ENCODE data around the gene RANBP10.
"Not testable (repeated sequence)": the region's sequence is repeated elsewhere in the genome, so short reads cannot be mapped to it uniquely, and the experiment has no call there.

The RANBP10 gene

DNA sequence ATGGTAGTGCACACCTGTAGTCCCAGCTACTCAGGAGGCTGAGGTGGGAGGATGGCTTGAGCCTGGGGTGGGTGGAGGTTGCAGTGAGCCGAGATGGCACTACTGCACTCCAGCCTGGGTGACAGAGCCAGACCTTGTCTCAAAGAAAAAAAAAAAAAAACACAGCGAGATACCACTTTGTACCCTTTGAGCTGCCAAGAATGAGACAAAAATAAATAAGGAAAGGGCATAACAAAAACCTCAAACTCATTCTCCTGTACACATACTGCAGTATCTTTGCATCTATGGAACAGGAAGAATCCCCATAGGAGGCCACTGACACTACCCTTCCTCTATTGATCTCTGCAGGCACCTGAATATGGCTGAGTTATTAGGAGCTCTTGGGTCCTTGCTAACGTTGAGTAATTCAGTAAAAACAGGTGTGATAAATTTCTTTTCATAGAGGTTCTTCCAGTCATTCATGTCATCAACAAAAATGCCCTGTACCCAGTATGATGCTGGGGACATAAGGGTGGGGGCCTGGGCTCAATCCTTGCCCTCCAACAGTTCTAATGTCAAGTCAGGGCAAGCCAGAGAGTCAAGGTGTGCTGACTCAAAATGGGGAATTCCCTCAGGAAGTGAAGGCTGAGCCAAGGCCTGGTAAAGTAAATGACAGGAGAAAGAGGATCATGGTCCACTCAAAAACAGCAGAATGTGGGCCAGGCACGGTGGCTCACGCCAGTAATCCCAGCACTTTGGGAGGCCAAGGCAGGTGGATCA lies 26.9 kb downstream of the RANBP10 start:
- no peak for DNase-seq (ENCODE audit: low spot score)

DNA sequence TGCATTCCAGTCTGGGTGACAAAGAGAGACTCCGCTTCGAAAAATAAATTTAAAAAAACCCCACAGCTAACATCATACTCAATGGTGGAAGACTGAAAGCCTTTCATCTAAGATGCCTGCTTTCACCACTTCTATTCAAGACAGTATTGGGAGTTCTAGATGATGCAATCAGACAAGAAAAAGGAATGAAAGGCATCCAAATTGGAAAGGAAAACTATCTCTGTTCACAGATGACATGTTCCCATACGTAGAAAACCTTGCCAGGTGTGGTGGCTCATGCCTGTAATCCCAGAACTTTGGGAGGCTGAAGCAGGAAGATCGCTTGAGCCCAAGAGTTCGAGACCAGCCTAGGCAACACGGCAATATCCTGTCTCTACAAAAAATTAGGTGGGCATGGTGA lies 31.1 kb downstream of the RANBP10 start:
- DNase-seq (ENCODE audit: low spot score): no peak

DNA sequence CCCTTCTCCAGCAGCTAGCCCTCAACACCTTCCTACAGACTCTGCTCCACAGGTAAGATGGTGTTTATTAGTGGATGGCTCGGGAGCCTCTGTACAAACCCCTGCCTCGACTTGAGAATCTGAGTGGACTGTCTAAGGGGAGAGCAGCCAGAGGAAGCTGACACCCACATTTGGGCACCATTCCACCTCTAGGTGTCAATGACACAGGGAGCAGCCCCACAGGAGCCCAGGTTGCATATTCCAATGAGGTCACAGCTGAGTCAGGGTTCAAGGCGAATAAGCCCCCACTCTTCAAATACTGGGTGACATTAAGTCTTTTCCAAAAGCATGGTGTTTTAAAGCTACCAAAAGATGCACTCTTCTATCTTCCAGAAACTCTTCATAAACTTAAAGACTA lies 31.9 kb downstream of the RANBP10 start:
- no peak for DNase-seq (ENCODE audit: low spot score)

DNA sequence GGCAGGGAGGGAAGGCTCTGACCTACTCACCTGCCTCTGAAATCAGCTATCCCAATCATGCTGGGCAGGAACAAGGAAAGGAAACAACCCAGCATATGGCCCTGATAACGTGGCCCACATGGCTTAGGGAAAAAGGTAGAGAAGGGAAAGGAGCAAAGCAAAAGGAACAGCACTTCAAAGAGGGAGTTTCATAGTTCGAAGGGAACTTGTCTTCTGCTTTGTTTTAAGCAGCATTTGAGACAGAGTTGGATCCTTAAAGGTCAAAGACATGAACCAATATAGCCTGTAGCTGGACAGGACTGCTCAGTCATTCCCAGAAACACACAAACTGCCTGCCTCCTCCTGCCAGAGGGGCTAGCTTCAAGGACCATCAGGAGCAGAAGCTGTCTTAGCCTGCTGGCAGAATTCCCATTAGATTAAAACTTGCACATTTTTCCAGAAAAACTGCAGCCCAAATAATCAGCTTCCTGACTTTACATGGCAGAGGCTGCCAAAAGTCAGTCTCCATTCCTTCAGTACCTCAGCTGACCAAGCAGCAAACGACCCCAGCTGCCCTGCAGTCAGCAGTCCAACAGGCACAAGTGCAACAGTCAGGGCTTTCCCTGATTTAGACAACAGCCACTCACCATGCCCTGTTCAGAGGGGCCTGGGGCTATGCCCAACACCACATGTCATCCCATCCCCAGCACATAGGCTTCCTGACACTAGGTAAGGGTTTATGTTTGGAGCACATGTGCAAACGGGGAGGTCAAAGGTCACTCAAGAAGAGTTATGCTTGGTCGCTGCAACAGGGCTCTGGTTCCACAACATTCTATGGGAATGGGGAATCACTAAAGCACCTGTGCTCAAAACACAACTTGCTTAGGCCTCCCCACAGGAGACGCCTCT lies 32.5 kb downstream of the RANBP10 start:
- DNase-seq (ENCODE audit: low spot score): no peak

DNA sequence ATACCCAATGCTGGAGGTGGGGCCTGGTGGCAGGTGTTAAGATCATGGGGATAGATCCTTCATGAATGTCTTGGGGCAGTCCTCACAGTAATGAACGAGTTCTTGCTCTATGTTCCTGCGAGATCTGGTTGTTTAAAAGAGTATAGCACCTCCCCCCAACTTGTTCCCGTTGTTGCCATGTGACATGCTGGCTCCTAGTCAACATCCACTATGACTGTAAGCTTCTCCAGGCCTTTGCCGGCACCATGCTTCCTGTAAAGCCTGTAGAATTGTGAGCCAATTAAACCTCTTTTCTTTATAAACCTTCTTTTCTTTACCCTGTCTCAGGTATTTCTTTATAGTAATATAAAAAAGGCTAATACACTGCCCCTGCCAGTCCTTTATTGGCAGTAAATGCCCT lies 33.3 kb downstream of the RANBP10 start:
- DNase-seq (ENCODE audit: low spot score): no peak

DNA sequence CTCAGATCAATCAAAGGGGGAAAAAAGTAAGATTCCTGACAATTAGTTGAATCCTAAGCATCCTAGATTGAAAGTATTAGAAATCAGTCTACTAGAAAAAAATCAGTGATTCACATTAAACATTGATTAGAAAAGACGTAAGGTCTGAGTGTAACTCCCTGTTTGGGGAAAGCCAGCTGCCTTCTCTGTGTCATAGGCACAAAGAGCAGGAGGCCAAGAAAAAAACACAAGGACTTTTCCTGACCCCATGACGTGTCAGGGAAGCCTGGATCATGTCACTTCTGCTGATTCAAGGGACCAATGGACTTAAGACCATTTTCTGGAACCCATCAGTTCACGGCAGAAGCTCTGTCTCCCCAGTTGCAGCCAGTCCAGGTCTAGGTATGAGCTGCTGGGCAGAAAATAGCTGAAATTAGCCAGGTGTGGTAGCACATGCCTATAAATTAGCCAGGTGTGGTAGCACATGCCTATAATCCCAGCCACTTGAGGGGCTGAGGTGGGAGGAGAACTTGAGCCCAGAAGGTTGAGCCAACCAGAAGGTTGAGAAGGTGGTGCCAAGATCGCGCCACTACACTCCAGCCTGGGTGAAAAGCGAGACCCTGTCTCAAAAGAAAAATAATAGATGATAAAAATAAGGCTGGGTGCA lies 35.9 kb downstream of the RANBP10 start:
- DNase-seq (ENCODE audit: low spot score): no peak

DNA sequence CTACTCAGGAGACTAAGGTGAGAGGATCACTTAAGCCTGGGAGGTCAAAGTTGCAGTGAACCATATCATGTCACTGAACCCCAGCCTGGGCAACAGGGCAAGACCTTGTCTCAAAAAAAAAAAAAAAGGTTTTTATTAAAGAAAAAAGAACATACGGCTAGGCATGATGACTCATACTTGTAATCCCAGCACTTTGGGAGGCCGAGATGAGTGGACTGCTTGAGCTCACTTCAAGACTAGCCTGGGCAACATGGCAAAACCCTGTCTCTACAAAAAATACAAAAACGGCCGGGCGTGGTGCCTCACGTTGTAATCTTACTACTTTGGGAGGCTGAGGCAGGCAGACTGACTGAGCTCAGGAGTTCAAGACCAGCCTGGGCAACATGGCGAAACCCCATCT lies 38.4 kb downstream of the RANBP10 start:
- peak; percentile 46 for DNase-seq (ENCODE audit: low spot score)

DNA sequence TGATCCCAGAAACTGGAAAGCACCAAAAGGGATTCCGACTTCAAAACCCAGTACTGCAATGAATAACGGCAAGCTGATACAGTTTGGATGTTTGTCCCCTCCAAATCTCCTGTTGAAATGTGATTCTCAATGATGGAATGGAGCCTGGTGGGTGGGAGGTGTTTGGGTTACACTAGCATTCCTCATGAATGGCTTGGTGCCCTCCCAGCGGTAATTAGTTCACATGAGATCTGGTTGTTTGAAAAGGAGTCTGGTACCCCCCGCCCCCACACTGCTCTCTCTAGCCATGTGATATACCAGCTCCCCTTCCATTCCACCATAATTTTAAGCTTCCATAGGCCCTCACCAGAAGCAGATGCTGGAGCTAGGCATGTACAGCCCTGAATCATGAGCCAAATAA lies 40.1 kb downstream of the RANBP10 start:
- no peak for DNase-seq (ENCODE audit: low spot score)

DNA sequence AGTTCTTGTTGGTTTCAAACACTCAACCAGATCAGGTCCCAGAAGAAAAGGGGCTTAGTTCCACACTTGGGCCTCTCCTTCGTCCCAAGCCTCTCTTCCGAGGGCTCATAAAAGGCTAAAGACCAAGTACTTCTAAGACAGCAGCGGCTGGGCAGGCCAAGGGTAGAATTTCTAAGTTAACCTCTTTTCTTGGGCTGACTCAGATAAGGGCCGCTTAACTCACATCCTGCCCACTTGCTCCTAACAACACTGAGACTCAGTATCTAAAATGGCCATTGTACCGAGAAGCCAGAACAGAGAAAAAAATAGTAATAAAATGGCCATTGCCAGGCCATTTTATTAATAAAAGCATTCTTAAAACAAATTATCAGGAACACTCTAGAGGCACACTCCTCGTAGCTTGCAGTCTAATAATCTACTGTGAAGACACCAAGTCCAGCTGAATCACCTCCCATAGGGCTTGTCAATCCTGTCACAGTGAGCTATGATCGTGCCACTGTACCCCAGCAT lies 42.1 kb downstream of the RANBP10 start:
- peak; percentile 56 for DNase-seq (ENCODE audit: low spot score)

DNA sequence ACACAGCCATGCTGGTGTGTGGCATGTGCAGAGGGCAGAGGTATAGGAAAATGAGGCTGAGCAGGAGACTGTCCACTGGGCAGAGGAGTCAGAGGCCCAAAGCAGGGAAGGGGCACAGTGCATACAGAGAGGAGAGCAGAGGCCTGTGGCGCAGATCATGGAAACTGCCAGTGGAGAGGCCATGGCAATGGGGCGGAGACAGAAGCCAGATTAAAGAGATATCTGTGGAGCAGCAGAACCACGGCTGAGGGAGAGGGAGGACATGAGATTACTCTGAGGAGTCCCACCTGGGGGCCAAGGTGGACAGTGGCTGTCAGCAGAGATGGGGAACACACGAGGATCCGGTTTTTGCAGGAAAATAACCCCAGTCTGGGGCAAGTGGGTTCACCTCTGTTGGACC lies 43.3 kb downstream of the RANBP10 start:
- DNase-seq (ENCODE audit: low spot score): peak; percentile 62

DNA sequence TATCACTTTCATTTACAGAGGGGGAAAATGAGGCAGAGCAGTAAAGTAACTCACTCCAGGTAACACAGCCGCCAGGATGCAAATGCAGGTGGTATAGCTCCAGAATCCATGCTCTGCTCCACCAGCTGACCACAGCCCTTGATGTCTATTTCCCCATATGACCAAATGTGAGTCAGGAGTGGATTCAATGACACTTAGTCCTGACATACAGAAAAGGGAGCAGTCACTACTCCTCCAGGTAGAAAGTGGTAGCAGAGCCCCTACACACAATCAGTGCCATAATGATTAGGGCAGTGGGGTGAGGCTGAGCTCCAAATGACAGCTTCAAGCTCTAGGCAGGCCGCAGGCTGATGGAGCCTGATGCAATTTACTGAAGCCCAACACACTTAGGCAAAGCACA lies 44.0 kb downstream of the RANBP10 start:
- DNase-seq (ENCODE audit: low spot score): no peak

DNA sequence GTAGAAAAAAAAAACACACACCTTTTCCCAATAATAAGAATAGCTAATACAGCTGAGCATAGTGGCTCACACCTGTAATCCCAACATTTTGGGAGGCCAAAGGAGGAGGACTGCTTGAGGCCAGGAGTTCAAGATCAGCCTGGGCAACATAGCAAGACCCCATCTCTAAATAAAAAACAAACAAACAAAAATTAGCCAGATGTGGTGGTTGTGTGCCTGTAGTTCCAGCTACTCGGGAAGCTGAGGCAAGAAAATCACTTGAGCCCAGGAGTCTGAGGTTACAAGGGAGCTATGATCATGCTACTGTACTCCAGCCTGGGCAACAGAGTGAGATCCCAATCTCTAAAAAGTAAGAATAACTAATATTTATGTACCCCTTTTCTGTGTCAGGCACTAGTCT lies 44.4 kb downstream of the RANBP10 start:
- no peak for DNase-seq (ENCODE audit: low spot score)

DNA sequence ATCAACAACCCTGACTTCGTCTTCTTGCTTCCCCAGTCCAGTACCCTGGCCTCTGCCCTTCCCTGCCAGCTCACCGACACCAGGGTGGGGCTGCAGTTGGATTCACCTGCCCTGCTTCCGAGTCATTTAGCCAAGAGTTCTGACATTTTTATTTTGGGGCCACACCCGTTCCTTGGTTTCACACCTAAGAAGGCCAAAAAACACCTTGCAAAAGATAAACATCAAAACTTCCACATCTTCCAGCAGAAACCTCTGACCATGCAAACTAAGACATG lies 45.5 kb downstream of the RANBP10 start:
- DNase-seq (ENCODE audit: low spot score): no peak

DNA sequence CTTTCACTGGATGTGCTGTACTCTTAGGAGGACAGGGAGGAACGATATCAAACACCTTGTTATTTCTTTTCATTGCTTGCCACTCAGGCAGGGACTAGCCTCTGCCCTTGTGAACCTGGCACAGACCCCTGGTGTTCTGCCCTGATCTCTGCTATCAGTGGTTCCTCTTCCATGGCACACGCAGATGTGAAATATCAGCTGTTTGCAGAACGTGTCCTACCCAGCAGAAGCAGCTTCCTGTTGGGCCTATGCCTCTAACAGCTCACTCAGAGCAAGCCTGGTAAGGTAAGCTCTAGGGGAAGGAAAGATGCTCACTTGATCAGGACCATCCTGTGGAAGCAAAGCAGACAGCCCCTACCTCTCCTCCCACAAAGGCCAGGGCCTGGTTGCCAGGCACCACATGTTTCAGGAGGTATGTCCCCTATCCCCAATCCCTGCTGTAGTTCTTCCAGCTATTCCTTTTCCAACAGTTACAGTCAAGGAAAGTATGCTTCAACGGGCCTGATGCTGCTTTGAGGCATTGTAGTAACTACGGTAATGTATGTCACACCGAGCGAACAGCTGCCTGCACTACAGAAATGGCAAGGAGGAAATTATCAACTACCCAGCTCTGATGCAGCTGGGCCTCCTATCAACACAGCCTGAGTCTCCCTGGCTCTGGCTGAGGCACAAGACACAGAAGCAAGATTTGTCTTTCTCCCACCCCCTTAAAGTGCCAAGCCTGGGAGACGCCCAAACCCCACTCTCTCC lies 46.0 kb downstream of the RANBP10 start:
- DNase-seq (ENCODE audit: low spot score): peak; percentile 93

DNA sequence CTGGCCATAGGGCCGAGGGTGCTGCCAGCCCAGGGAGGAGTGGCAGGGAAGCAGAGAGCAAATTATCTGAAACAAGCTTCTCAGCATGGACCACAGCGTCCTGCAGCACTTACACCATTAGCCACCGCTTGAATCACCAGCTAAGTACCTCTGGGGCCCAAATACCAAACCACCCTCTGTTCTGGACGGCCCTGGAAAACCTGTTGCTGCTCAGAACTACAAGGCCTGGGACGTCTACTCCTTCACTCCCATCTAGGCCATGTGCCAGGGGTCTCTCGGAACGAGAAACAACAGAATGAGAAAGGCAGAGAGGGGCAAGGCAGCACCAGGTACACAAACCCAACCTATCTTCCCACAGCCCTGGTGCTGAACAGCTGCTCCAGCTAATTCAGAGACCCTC lies 47.4 kb downstream of the RANBP10 start:
- no peak for DNase-seq (ENCODE audit: low spot score)

DNA sequence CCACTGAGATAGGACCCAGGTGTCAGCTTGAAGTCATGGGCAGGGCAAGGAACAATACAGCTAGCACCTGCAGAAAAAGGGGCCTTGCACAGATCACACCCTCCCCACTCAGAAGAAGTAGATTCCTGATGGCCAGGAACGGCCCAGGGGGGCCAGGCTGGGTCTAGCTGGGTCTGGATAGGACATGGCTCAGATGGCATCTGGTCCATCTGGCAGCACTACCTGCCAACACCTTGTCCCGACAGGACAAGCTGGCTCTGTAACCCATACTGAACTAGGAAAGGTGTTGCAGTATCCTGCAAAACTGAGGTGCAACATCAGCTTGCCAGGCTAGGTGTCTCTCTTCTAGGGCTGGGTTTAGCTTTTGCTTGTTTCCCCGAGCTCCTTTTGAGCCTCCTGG lies 48.4 kb downstream of the RANBP10 start:
- DNase-seq (ENCODE audit: low spot score): no peak

DNA sequence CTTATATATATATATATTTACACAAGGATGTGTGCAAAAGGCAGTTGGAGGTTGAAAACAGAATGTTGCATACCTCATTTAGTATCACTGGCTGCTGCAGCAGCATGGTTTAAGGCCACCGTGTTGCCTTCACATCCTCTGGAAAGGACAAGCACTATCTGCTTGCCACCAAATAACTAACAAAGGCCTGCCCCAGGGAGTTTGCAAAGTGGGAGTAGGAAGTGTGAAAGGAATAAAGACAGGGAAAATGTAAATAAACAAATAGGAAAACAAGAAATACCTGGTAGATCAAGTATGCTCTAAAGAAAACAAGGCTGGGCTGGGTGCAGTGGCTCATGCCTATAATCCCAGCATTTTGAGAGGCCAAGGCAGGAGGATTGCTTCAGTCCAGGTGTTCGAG lies 53.7 kb downstream of the RANBP10 start:
- no peak for DNase-seq (ENCODE audit: low spot score)

DNA sequence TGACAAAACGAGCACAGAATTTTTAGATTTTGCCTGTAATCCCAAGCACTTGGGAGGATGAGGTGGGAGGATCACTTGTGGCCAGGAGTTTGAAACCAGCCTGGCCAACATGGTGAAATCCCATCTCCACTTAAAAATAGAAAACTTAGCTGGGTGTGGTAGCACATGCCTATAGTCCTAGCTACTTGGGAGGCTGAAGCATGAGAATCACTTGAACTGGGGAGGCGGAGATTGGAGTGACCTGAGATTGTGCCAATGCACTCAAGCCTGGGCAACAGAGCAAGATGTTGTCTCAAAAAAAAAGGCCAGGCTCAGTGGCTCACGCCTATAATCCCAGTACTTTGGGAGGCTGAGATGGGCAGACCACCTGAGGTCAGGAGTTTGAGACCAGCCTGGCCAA lies 55.0 kb downstream of the RANBP10 start:
- not testable (repeated sequence) for DNase-seq (ENCODE audit: low spot score)

DNA sequence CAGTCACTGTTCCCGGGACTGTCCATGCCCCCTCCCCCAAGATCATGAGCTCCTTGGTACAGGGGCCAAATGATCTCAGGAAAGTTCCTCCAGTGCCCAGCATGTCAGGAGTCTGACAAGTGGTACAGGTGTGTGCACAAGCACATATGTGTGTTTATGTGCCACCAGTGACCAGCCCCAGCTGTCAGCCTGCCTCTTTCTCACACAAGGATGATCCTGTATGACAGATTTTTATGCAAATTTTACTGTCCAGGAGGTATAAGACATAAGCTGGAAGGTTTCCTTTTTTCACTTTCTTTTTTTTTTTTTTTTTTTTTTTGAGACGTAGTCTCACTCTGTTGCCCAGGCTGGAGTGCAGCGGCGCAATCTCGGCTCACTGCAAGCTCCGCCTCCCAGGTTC lies 55.9 kb downstream of the RANBP10 start:
- no peak for DNase-seq (ENCODE audit: low spot score)

DNA sequence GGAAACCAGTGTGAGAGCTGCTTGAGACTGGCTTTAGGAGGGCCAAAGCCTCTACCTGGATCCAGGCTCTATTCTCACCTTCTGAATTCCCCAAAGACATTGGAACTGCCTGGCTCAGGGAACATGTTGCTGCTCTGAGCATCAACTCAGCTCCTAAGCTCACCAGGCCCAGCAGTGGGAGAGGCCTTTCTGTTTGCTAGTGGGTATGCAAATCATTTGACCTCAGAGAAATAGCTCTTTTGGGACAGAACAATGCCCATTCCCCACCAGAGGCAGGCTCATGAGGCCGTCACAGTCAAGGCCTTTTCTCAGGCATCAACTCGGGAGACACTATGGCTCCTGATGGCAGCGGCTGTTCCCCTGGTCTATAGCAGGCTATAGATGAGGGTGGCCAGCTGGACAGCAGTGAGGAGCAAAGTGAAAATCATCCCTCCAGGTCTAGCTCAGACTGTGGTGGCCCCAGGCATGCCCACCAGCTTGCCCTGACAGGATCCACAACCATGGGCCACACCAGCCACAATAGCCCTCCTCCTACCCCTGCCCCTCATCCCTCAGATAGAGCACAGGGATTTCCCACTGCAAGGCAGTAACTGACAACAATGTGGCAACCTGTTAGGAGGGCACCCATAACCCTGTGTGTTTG lies 56.8 kb downstream of the RANBP10 start:
- DNase-seq (ENCODE audit: low spot score): no peak

DNA sequence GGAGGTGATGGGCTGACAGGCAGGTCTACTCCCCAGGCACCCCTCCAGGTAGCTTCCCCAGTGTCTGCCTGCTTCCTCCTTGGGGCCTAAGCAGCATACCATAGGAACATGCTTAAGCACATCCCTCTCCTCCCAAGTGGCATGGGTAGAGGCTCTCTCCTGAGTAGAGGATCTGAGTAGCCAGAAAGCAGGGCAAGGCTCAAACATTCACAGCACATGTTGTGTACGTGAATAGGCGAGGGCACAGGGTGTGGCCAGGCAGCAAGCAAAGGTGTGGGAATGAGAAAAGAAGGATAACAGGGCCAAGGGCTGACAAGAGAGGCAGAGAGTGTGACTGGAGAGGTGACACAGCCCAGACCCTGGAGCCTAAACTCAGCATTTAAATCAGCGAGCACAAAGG lies 57.5 kb downstream of the RANBP10 start:
- DNase-seq (ENCODE audit: low spot score): peak; percentile 47

DNA sequence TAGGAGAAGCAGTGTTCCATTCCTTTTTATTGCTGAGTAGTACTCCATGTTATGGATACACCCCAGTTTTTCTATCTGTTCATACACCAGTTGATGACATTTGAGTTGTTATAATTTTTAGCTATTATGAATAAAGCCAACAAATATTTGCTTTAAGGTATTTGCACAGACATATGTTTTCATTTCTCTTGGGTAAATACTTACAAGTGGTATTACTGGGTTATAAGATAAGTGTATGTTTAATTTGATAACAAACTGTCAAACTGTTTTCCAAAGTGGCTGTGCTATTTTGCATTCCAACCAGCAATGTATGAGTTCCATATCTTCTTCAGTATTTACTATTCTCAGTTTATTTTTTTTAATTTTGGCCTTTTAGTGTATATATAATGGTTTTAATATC lies 59.5 kb downstream of the RANBP10 start:
- peak; percentile 78 for DNase-seq (ENCODE audit: low spot score)
